Mesenchymal stem cell (in vitro differentiated cells and primary cell): ENCODE data around the gene GRAMD2A.

Source experiments
- DNase-seq: peaks from one replicate; pipeline ENCODE4 v3.0.0-alpha.2; 2013
- H2AFZ ChIP-seq: one replicate; pipeline ENCODE4 v1.6.1; 2013; ENCODE audit warnings: low read depth, mild to moderate bottlenecking, control low read depth, inconsistent platforms, low read length, moderate library complexity
- H2AK5ac ChIP-seq: 2 replicates; pipeline ENCODE4 v1.6.1; 2013; ENCODE audit warnings: low read length, moderate library complexity, mild to moderate bottlenecking, inconsistent platforms; ENCODE audit not compliant: severe bottlenecking
- H2BK120ac ChIP-seq: one replicate; pipeline ENCODE4 v1.6.1; 2013; ENCODE audit warnings: low read depth, mild to moderate bottlenecking, inconsistent platforms, low read length, moderate library complexity
- H2BK12ac ChIP-seq, 2 experiments: one replicate each; pipeline ENCODE4 v1.6.1; 2013; ENCODE audit warnings: inconsistent platforms in 2 of 2, low read length in 2 of 2, mild to moderate bottlenecking in 2 of 2, moderate library complexity in 2 of 2, control low read depth in 1 of 2
- H2BK15ac ChIP-seq: one replicate; pipeline ENCODE4 v1.6.1; 2013; ENCODE audit warnings: mild to moderate bottlenecking, low read depth, inconsistent platforms; ENCODE audit not compliant: poor library complexity, severe bottlenecking
- H2BK5ac ChIP-seq: 2 replicates; pipeline ENCODE4 v1.6.1; 2013; ENCODE audit warnings: low read depth, mild to moderate bottlenecking, low read length, control low read depth, inconsistent platforms; ENCODE audit not compliant: poor library complexity, severe bottlenecking
- H3K14ac ChIP-seq, 2 experiments: one replicate each; pipeline ENCODE4 v1.6.1; 2013; ENCODE audit warnings: inconsistent platforms in 2 of 2, low read length in 2 of 2, control low read depth in 1 of 2, mild to moderate bottlenecking in 1 of 2, moderate library complexity in 1 of 2
- H3K18ac ChIP-seq, 2 experiments: one replicate each; pipeline ENCODE4 v1.6.1; 2013; ENCODE audit warnings: inconsistent platforms in 2 of 2, low read length in 2 of 2, control low read depth in 1 of 2, low read depth in 1 of 2, mild to moderate bottlenecking in 1 of 2
- H3K23ac ChIP-seq, 2 experiments: one replicate each; pipeline ENCODE4 v1.6.1; 2013; ENCODE audit warnings: inconsistent platforms in 2 of 2, low read length in 2 of 2, mild to moderate bottlenecking in 2 of 2, moderate library complexity in 2 of 2, control low read depth in 1 of 2
- H3K27ac ChIP-seq: 2 replicates; pipeline ENCODE4 v1.5.1; 2013; ENCODE audit warnings: mild to moderate bottlenecking, moderate library complexity, low read length, control low read depth, inconsistent platforms; ENCODE audit not compliant: poor library complexity, severe bottlenecking
- H3K27me3 ChIP-seq, 2 experiments: 2 replicates each; pipeline versions ENCODE4 v1.6.1 to v1.7.0; 2013; ENCODE audit warnings: low read length in 2 of 2, mild to moderate bottlenecking in 2 of 2, moderate library complexity in 2 of 2, control low read depth in 1 of 2, inconsistent platforms in 1 of 2; ENCODE audit not compliant: control insufficient read depth in 1 of 2, insufficient read depth in 1 of 2
- H3K36me3 ChIP-seq, 2 experiments: 2 replicates each; pipeline versions ENCODE4 v1.6.1 to v1.7.0; 2013; ENCODE audit warnings: low read length in 2 of 2, control low read depth in 1 of 2, inconsistent platforms in 1 of 2, low read depth in 1 of 2, mild to moderate bottlenecking in 1 of 2; ENCODE audit not compliant: insufficient read depth in 2 of 2, control insufficient read depth in 1 of 2
- H3K4ac ChIP-seq, 2 experiments: one replicate each; pipeline ENCODE4 v1.6.1; 2013; ENCODE audit warnings: inconsistent platforms in 2 of 2, low read length in 2 of 2, mild to moderate bottlenecking in 2 of 2, moderate library complexity in 2 of 2, control low read depth in 1 of 2, low read depth in 1 of 2
- H3K4me1 ChIP-seq: 2 replicates; pipeline ENCODE4 v1.6.1; 2013; ENCODE audit warnings: low read depth, low read length, control low read depth; ENCODE audit not compliant: control insufficient read depth, insufficient read depth
- H3K4me2 ChIP-seq: 2 replicates; pipeline ENCODE4 v1.6.1; 2013; ENCODE audit warnings: low read length, mild to moderate bottlenecking, inconsistent platforms; ENCODE audit not compliant: poor library complexity, severe bottlenecking
- H3K4me3 ChIP-seq, 2 experiments: 2 replicates each; pipeline versions ENCODE4 v1.5.1 to v1.7.0; 2013; ENCODE audit warnings: low read length in 2 of 2, mild to moderate bottlenecking in 2 of 2, control low read depth in 1 of 2, low read depth in 1 of 2; ENCODE audit not compliant: insufficient read depth in 1 of 2
- H3K79me1 ChIP-seq: replicated peaks from 2 replicates; pipeline ENCODE4 v1.6.1; 2013; ENCODE audit warnings: mild to moderate bottlenecking, control low read depth, low read length, inconsistent platforms; ENCODE audit not compliant: poor library complexity, severe bottlenecking
- H3K9ac ChIP-seq: 2 replicates; pipeline ENCODE4 v1.7.0; 2013; ENCODE audit warnings: mild to moderate bottlenecking, low read length, moderate library complexity
- H3K9me3 ChIP-seq: 2 replicates; pipeline ENCODE4 v1.7.0; 2013; ENCODE audit warnings: mild to moderate bottlenecking, low read length; ENCODE audit not compliant: control insufficient read depth
- H4K8ac ChIP-seq: one replicate; pipeline ENCODE4 v1.6.1; 2013; ENCODE audit warnings: inconsistent platforms, mild to moderate bottlenecking, low read length, moderate library complexity
- H4K91ac ChIP-seq: one replicate; pipeline ENCODE4 v1.6.1; 2013; ENCODE audit warnings: mild to moderate bottlenecking, low read length, inconsistent platforms
- WGBS: methylation state at CpG from one replicate; pipeline ENCODE4 v1.1.7; 2013; ENCODE audit warnings: mixed read lengths; 5-methylcytosine and 5-hydroxymethylcytosine counted together

The GRAMD2A gene

GRCh38 chr15:72182244-72182643, 15.3 kb downstream of the GRAMD2A start:
- Histone ChIP-seq H4K8ac (no peak overlapping the region), H3K18ac (no peak overlapping the region), H3K9me3 (no peaks in the 10 kb centered on the region), H2BK15ac (no peak overlapping the region), H2BK12ac (no peak overlapping the region), H3K27me3 (peaks cover 0 to 40% of the 10 kb centered on the region in 2 experiments), H2AK5ac (no peak overlapping the region), H3K27ac (no peak overlapping the region), H2BK120ac (no peak overlapping the region), H4K91ac (no peak overlapping the region), H2AFZ (no peak overlapping the region), H3K14ac (no peak overlapping the region), H3K9ac (no peak overlapping the region), H3K4me1 (peaks cover 10% of the 10 kb centered on the region), H3K4ac (no peak overlapping the region), H2BK5ac (no peak overlapping the region), H3K79me1 (no peaks in the 10 kb centered on the region), H3K23ac (no peak overlapping the region), H3K36me3 (no peaks in the 10 kb centered on the region), H3K4me2 (no peak overlapping the region), H3K4me3 (no peak overlapping the region)
- 100% methylated on average over 1 of the region's 3 CpGs for WGBS
- DNase-seq, result no peak

- Histone ChIP-seq H3K18ac (no peak overlapping the region), H2BK12ac (no peak overlapping the region), H2BK5ac (no peak overlapping the region), H3K4me2 (no peak overlapping the region), H2BK120ac (no peak overlapping the region), H3K4me1 (peaks cover 10% of the 10 kb centered on the region), H3K27me3 (peaks cover 0 to 47% of the 10 kb centered on the region in 2 experiments), H2AK5ac (no peak overlapping the region), H3K23ac (no peak overlapping the region), H3K36me3 (no peaks in the 10 kb centered on the region), H3K14ac (no peak overlapping the region), H2BK15ac (no peak overlapping the region), H4K91ac (no peak overlapping the region), H3K4me3 (no peak overlapping the region), H4K8ac (no peak overlapping the region), H2AFZ (no peak overlapping the region), H3K4ac (no peak overlapping the region), H3K27ac (no peak overlapping the region), H3K9ac (no peak overlapping the region), H3K9me3 (no peaks in the 10 kb centered on the region), H3K79me1 (no peaks in the 10 kb centered on the region)
- 87% methylated on average over 5 of the region's 5 CpGs for WGBS
- no peak for DNase-seq
Measured at GRCh38 chr15:72180761-72181324, 16.7 kb downstream of the GRAMD2A start.

- Histone ChIP-seq H2BK12ac (peak overlapping the region in 1 of 2 experiments; percentile 32), H3K4me2 (no peak overlapping the region), H3K23ac (no peak overlapping the region), H3K9ac (no peak overlapping the region), H2BK5ac (no peak overlapping the region), H3K9me3 (no peaks in the 10 kb centered on the region), H3K14ac (no peak overlapping the region), H3K18ac (no peak overlapping the region), H3K79me1 (no peaks in the 10 kb centered on the region), H3K27me3 (peaks cover 0 to 55% of the 10 kb centered on the region in 2 experiments), H2AK5ac (no peak overlapping the region), H3K4ac (no peak overlapping the region), H2AFZ (no peak overlapping the region), H3K27ac (no peak overlapping the region), H4K8ac (peak overlapping the region; percentile 0), H2BK15ac (no peak overlapping the region), H3K4me1 (peaks cover 10% of the 10 kb centered on the region), H3K36me3 (no peaks in the 10 kb centered on the region), H3K4me3 (no peak overlapping the region), H4K91ac (no peak overlapping the region), H2BK120ac (no peak overlapping the region)
- WGBS, result 68% methylated on average over 16 of the region's 16 CpGs
- peak; percentile 59 for DNase-seq
Measured at GRCh38 chr15:72179950-72180581, 17.5 kb downstream of the GRAMD2A start.

GRCh38 chr15:72178976-72179585, 18.5 kb downstream of the GRAMD2A start:
- H3K9me3 ChIP-seq, result no peaks in the 10 kb centered on the region
- no peak for DNase-seq
- H3K14ac ChIP-seq, result no peak overlapping the region
- no peak overlapping the region for H3K4me3 ChIP-seq
- H3K4ac ChIP-seq, result no peak overlapping the region
- H2BK12ac ChIP-seq, result no peak overlapping the region
- H3K9ac ChIP-seq, result no peak overlapping the region
- 90% methylated on average over 13 of the region's 13 CpGs for WGBS
- H3K4me2 ChIP-seq, result no peak overlapping the region
- H2BK15ac ChIP-seq, result no peak overlapping the region
- H3K23ac ChIP-seq, result no peak overlapping the region
- H2BK120ac ChIP-seq, result no peak overlapping the region
- H2BK5ac ChIP-seq, result no peak overlapping the region
- H4K91ac ChIP-seq, result no peak overlapping the region
- no peaks in the 10 kb centered on the region for H3K36me3 ChIP-seq
- no peak overlapping the region for H2AFZ ChIP-seq
- peaks cover 5% of the 10 kb centered on the region for H3K4me1 ChIP-seq
- H2AK5ac ChIP-seq, result no peak overlapping the region
- no peaks in the 10 kb centered on the region for H3K79me1 ChIP-seq
- H4K8ac ChIP-seq, result no peak overlapping the region
- H3K18ac ChIP-seq, result peak overlapping the region in 1 of 2 experiments; percentile 25
- H3K27ac ChIP-seq, result no peak overlapping the region
- peaks cover 0 to 56% of the 10 kb centered on the region in 2 experiments for H3K27me3 ChIP-seq
